ENCODE measurements around the gene SERPINA3.
"Not testable (repeated sequence)": the region's sequence is repeated elsewhere in the genome, so short reads cannot be mapped to it uniquely, and the experiment has no call there.

The SERPINA3 gene

DNA sequence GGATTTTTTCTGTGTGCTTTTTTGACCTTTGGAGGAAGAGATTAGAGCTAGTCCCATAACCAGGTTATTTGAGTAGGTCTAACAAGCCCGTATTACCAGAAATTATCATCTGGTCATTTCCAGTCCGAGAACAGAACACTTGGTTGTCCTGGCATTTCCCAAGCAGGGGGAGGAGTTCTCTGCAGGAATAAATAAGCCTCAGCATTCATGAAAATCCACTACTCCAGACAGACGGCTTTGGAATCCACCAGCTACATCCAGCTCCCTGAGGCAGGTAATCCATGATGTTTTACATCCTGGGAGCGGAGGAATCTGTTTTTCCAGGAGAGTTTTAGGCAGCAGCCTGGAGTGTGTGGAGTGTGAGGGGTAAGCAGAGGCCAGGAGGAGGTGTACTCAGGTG is at the start of gene SERPINA3:
Gene SERPINA3 (plus strand): TSS at position 218 of the 400 bp plus-strand sequence. CDS start 2,051 bp downstream, outside the sequence.
- no peak for DNase-seq

DNA sequence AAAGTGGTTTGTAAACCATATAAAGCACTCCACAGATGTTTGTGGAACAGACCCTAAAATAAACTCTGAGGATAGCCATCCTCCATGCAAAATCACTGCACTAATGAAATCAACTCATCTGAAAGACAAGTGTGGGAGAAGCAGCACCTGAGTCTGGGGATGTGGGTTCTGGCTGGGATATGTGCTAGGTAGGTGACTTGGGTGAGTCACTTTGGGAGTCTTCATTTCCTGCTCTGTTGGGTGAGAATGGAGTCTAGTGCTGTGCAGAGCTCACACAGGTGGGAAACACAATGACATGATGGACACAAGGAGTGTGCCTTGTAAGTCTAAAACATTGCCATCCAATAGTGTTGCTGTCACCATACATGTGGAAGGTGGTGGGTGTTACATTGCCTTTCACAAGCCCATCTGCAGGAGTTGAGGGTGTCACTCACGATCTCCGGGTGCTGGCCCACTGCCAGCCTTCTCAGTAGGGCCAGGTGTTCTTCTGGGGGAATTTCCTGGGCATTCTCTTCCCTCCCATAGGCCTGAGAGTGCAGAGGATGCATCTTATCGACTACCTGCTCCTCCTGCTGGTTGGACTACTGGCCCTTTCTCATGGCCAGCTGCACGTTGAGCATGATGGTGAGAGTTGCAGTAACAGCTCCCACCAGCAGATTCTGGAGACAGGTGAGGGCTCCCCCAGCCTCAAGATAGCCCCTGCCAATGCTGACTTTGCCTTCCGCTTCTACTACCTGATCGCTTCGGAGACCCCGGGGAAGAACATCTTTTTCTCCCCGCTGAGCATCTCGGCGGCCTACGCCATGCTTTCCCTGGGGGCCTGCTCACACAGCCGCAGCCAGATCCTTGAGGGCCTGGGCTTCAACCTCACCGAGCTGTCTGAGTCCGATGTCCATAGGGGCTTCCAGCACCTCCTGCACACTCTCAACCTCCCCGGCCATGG is 49.0 kb upstream of the SERPINA3 start:
- DNase-seq, result no peak

DNA sequence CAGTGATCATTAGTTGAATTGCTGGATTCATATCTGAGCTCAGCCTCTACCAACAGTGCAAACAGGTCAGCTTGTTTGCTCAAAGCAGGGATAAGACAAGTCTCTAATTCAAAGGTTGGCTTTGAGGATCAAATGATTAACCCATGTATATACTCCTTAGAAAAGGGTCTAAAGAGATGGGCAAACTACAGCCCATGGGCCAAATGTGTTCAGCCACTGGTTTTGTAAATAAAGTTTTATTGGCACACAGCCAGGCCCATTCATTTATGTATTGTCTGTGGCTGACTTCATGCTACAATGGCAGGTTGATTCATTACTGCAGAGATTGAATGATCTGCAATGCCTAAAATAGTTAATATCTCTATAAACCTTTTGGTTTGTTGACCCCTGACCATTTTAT is 47.8 kb upstream of the SERPINA3 start:
- DNase-seq, result no peak

- DNase-seq, result no peak
These were observed 44.0 kb upstream of the SERPINA3 start for GRCh38 chr14:94568186-94568585.

- no peak for DNase-seq
These were observed 42.7 kb upstream of the SERPINA3 start for GRCh38 chr14:94569381-94570001.

GRCh38 chr14:94570002-94570400 is 42.2 kb upstream of the SERPINA3 start:
- DNase-seq, result no peak

DNA sequence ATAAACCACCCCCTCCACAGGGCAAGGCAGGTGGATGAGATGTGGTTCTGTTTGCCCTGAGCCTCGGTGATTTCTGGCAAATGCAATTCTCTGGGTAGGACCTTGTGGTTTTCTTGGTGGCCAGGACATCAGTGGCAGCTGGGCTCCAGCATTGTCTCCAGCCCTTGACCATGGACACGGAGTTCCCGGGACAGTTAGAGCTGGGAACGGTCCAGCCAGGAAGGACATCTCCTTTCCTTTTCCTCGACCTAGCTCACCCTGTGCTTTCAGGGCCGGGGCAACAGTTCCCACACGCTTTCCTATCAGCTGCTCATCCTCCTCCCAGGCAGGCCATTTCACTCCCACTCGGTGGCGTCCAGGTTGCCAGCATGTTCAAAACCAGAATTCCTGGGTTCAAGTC is 41.8 kb upstream of the SERPINA3 start:
- no peak for DNase-seq

- no peak for DNase-seq
These were observed 40.8 kb upstream of the SERPINA3 start for GRCh38 chr14:94571395-94571794.

DNA sequence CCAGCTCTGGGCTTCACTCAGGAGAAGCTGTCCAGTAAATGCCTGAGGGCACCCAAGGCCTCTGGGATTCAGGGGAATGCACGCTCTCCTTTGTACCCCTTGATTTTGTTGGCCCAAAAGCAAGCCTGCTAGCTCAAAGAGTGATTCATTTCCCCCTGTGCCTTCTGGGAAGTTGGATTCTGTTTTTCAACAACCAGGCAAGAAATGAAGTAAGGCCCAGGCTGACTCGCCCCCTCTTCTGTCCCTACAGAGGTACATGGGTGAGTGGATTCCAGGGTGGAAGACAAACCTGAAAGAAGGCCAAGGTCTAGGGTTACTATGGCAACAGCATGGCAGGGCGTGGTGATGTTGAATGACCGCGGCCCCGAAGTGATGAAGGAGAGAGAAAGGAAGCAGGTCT is 40.2 kb upstream of the SERPINA3 start:
- no peak for DNase-seq

DNA sequence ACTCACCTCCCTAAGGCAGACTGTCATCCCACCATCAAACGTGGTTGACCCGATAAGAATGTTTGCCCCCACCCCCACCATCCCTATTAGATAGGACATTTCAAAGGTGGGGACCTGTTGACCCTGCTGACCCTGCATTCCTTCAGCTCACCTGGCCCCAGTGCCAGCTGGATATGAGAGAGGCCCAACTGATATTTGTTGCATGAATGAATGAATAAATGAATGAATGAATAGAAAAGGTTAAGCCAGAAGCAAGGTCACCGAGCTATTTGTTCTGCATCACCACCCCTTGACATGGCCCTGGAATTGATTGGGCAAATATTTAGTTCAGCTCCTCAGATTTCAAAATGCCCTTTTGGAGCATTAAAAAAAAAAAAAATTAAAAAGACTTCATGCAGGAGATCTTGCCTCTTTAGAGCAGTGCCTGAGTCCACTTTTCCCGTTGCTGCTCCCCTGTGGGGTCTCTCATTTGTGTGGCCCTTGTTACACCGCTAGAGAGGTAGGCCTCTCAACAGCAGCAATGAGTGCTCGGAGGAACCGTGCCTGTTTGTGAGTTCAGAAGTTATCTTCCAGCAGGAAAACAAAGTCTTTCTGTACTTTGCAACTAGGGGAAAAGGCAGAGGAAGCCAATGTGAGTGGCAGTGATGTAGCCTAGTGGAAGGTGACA is 39.4 kb upstream of the SERPINA3 start:
- DNase-seq, result no peak

GRCh38 chr14:94573475-94574277 is 38.5 kb upstream of the SERPINA3 start:
- no peak for DNase-seq

- DNase-seq, result no peak
These were observed 37.9 kb upstream of the SERPINA3 start for GRCh38 chr14:94574336-94574735.

DNA sequence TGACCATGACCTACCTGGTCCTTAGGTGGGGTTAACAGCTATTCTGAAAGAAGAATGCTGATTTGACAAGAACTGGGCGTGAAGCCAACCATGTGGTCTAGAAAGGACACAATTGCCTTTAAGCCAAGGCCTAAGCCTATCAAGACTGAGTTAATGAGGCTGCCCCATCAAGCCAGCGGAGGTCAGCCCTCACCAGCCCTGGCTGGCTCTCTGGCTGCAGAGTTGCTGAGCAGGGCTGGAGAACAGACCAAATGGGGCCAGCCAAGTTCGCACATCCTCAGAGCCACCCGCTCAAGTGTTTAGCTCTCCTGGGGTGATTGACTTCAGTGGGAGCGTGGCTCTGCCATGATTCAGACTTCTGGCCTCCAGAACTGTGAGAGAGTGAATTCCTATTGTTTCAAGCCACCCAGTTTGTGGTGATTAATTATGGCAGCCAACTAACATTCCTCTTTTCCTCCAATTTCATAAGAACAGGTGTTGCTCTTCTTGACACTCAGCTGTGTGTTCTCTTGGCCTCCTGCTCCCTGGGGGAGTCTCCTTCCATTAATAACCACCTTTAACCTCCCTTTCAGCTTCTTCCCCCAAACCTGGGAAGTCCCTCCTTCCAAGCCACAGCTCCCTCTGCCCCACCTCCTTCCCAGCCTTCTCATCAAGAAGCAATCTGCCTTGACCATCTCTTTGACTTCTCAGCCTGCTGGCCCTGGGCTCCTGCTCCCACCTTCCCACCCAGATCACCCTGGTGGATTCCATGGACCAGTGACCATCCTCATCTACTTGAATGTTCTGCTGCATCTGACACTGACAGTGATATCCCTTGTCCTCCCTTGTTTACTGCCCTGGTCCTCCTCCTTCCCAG is 36.2 kb upstream of the SERPINA3 start:
- DNase-seq, result no peak

DNA sequence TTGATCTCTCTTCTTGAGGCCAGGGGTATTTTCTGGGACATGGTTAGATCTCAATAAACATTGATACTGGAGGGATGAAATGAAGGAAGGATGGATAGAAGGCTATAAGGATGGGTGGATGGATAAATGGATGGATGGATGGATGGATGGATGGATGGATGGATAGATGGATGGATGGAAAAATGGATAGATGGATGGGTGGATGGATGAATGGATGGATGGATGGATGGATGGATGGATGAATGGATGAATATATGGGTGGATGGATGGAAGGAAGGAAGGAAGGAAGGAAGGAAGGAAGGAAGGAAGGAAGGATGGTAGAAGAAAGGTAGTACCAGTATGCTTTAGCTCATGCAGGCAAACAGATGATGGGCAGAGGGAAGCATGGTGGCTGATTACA is 34.7 kb upstream of the SERPINA3 start:
- DNase-seq, result not testable (repeated sequence)

- DNase-seq, result no peak
These were observed 33.5 kb upstream of the SERPINA3 start for GRCh38 chr14:94578712-94579111.

GRCh38 chr14:94581127-94581999 is 30.8 kb upstream of the SERPINA3 start, which contains the start of gene SERPINA5:
Gene SERPINA5 (plus strand): TSS chr14:94581426. CDS start chr14:94587363, 5,937 bp downstream.
- DNase-seq, result no peak

- no peak for DNase-seq
These were observed 29.9 kb upstream of the SERPINA3 start for GRCh38 chr14:94582199-94582750.

GRCh38 chr14:94582851-94583250 is 29.3 kb upstream of the SERPINA3 start:
- DNase-seq, result no peak

DNA sequence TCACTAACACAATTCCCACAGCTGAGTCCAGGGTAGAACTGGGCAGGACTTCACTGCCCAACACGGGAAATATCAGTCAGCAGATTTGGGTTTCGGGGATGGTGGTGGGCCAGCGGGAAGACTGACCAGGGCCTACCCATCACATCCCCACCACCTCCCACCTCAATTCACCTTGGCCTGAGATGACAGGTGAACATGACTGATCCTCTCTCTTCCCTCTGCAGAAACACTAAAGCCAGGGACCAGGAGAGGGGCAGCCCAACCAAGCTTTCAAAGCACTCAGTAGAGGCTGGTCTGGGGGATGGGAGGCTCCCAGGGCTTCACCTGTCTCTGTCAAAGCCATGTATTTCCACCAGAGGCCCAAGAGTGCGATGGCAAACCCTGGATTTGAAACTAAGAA is 28.6 kb upstream of the SERPINA3 start:
- no peak for DNase-seq

- no peak for DNase-seq
These were observed 27.5 kb upstream of the SERPINA3 start for GRCh38 chr14:94584591-94585280.
